Effector CD8-positive, alpha-beta T cell (primary cell): Measurements from ENCODE around the gene MPRIP.
A peak's percentile ranks its signal among the peaks of the same experiment; 100 is the strongest.
"Not testable (repeated sequence)": the region's sequence is repeated elsewhere in the genome, so short reads cannot be mapped to it uniquely, and the experiment has no call there.

Experiments
- DNase-seq: peaks from one replicate; lab custom pipeline; 2025; lab: John Stamatoyannopoulos, UW

MPRIP gene

DNA sequence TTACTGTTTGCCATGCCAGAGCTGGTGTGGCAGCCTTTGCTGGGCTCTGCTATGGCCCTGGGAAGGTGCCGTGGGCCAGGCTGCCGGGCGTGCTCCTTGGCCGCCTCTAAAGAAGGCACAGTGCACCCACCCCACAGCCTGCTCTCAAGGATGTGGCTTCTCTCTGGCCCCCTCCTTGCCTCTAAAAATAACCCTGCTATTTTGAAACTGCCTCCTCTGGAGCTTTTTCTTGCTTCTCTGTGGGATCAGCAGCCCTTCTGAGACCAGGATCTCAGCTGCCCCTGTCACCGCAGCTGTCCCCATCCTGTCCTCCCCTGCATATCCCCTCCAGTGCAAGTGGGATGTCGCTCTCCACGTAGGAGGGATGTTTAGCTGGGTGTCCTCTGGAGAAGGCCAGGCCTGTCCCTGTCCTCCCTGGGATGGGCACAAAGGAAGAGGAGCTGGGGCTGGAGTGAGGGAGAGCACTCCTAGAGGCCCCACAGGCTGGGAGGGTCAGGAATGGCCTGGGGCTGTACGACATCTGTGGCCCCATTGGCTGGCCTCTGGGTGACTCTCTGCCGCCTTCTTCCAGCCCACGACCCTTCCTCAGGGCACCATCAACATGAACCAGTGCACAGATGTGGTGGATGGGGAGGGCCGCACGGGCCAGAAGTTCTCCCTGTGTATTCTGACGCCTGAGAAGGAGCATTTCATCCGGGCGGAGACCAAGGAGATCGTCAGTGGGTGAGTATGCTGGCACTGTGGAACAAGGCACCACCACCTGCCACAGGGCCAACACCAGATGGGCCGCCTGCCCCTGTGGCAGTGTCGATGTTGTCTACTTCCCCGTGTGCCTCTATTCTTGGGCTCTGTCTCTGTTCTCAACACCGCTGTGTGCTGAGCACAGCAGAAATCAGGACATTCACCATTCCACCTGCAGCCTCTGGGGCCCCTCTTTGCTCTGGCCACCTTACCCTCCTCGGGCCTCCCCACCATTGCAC lies 84.2 kb downstream of the MPRIP start:
- DNase-seq, result no peak

DNA sequence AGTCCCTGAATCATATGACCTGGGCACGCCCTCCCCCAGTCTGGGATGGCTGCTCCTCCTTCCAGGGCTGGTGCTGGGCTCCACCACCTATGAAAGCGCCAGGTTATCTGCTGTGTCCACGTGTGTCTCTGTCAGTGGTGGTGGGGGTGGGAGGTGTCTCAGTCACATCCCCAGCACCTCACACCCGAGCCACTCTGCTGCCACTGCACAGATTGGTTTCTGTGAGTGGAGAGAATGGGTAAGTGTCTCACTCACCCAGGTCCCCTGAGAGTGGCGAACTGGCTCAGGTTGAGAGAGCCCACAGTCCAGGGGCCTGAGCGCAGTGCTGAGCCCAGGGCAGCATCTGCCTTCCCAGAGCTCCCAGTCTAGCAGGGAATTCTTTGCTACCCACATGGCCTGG lies 84.9 kb downstream of the MPRIP start:
- DNase-seq, result no peak

DNA sequence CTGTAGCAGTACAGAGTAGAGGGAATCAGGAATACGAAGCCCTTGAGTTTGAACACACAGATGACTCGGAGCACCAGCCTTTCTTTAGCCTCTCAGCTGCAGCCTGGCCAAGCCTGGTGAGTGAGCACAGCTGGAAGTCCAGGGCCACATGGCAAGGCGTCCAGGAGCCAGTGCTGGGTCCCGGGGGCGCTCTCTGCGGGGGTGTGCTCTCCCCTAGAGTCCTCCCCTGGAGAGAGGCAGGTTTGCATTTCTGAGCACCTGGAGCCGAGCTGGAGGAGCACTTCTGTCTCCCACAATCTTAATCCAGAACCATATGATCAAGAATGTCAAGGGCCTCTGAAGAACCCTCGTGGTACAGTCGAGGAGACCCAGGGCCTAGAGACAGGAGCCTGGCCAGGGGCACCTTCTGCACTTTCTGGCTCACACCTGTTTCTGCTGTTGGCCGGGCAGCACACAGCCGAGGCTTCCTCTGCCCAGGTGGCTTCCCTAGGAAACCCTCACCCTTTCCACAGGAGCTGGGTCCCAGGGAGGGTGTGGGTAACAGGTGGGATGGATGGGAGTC lies 85.6 kb downstream of the MPRIP start:
- no peak for DNase-seq

DNA sequence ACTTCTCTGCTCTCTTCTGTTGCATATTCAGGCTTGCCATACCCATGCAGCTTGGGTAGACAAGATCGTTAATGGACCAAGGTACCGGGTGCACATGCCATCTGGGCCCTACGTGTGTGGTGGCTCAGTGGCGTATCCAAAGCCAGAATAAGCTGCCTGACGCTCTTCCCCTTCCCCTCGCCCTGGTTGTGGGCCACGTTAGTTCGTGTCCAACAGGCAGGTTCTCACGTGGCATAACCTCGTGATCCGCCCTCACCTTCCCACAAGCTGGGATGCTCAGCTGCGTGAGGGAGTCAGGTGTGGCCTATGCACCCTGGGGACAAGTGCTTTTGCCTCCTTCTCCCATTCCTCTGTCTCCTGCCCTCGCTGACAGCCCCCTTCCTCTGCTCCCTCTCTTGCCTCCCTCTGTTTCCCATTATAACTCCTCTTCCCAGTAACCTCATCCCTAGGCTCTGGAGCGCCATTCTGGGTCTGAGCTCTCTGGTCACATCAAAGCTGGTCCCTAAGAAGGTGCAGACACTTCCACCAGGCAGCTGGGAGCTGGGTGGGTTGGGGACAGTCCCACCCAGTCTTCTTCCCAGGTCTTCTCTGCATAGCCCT lies 86.3 kb downstream of the MPRIP start:
- DNase-seq, result no peak

DNA sequence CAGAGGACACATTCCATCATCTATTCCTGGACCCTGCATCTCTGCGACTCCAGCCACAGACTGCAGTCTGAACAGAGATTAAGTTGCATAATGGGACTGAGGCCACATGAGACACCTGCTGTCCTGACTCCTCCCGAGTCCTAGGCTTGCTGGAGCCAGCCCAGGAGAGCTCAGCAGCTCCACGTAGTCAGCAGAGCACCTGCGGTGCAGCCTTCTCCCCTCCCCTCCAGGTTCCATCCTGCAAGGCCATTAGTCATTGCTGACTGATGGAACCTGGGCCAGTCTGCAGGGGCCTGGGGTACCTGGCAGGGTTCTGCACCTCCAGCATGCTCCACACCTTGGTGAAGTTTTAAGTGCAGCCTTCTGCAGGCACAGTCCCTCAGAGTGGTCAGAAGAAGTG lies 87.2 kb downstream of the MPRIP start:
- no peak for DNase-seq

DNA sequence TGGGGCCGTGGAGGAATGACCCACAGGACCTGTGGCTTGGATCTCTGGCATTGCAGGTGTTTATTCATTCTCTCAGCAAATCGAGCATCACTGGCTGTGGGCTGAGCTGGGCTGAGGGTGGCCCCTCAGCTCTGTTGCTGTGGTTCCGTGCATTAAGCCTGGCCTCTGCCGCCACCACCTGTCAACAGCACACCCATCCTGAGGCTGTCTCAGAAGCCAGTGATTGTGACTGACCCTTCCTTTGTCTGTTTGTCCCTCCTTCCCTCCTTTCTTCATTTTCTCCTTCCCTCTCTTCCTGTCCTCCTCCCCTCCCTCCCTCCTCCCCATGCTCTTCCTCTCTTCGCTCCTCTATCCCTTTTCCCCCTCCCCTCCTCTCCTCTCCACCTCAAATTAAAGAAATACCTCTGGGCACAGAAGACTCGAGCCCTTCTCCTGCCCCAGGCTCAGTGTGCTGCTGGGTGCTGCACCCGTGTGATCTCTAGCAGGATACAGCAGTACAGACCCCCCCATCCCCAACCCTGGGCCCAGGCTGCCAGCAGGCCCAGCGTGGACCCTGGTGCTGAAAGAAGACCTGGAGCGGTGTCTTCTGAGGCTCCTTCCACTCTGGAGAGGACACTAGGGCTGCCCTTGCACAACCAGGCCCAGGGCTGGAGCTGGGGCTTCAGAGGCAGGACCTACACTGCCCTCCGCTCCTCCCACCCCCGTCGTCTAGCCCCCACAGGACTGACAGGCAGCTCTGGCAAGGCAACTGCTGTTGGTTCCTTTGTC lies 88.0 kb downstream of the MPRIP start:
- DNase-seq, result no peak

DNA sequence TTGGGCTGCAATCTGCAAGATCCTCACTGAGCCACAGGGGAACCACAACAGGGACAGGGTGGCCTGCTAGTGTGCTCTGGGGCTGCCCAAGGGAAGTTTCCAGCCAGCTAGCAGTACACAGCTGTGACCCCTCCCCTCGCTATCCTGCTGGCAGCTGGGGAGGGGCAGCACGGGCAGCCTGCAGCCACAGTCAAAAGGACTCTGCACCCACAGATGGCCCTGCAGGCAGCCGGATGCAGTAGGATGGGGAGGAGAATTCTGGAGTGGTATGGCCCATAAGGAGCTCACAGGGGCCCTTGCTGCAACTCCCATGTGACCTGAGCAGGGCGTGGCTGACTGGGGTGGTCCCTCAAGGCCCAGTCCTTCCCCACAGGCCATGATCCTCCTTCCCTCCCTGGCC lies 89.6 kb downstream of the MPRIP start:
- DNase-seq, result no peak

DNA sequence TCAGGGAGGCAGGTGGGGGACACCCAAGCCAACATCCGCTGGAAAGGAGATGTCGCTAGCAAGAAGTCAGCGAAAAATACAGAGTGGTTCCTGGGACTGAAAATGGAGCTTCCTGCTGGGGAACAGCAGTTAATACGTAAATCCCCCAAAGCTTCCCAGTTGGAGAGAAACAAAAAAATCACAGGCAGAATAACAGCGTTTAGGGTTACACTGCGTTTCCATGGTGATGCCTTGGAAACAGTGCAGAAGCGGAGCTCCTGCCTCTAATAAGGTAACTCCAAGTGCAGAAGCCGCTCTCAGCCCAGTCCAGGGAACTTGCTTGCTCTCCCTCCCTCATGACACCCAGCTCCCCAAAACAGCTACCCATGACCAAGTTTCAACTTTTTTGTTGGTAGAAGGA lies 90.5 kb downstream of the MPRIP start:
- DNase-seq, result no peak

DNA sequence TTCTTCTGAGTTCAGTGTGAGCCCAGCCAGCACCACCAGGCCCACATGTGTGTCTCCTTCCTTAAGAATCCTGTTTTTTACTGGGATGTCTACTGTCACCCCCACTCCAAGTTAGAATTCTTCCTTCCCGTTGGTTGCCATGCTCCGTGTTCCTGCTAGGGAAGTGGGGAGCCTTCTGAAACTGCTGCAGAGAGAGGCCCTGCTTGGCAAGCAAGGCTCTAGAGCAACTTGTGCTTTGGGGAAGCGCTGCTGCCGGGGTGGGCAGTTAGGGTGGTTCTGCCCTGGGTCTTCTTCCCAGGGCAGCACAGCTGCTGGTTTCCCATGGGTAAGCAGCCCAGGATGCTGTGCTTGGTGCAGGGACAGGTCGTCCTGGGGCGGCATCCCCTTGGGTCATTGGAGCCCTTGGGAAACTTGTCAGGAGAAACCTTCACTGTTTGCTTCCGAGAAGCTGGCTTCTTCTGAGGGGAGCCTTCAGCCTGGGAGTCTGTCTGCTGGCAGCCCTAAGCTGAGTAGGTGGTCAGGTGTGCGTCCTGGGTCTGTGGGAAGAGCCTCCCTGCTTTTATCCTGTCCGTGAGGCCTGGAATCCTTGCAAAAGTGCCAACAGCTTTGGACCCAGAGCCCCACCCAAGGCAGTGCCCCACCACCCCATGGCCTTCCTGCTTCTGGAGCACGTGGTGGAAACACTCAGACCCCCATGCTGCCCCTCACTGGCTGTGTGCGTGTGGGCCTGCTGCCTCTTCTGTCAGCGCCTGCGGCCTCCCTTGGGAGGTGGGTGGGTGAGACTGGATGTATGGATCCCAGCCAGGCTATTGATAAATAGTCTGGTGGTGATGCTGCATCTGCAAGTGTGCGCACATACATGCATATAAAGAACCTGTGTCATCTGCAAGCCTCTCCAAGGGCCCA lies 92.0 kb downstream of the MPRIP start:
- DNase-seq, result no peak

DNA sequence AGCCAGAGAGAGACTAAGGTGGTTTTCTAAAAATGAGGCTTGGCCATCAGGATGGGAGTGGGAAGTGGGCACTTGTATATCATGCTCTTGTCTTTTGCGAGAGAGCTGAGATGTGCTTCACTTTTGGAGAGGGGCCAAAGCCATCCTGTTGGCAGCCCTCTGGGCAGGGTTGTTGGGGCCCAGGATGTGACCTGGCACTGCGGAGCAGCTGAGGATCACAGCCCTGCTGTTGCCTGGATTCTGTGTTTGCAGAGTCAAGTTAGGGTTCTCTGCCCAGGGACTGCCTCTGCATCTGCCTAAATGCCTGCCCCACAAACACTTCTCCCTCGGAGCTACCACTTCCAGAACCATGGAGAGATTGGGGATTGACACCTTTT lies 92.7 kb downstream of the MPRIP start:
- no peak for DNase-seq

DNA sequence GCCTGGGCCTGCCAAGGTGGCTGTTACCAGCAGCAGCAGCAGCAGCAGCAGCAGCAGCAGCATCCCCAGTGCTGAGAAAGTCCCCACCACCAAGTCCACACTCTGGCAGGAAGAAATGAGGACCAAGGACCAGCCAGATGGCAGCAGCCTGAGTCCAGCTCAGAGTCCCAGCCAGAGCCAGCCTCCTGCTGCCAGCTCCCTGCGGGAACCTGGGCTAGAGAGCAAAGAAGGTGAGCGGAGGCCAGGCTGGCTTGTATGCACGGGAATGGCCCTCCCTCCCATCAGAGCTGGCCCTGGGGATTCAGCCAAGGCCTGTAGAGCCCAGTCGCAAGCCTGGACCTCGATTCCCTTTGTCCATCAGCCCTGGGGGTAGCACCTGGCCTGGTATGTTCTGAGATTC lies 94.0 kb downstream of the MPRIP start:
- DNase-seq, result not testable (repeated sequence)

DNA sequence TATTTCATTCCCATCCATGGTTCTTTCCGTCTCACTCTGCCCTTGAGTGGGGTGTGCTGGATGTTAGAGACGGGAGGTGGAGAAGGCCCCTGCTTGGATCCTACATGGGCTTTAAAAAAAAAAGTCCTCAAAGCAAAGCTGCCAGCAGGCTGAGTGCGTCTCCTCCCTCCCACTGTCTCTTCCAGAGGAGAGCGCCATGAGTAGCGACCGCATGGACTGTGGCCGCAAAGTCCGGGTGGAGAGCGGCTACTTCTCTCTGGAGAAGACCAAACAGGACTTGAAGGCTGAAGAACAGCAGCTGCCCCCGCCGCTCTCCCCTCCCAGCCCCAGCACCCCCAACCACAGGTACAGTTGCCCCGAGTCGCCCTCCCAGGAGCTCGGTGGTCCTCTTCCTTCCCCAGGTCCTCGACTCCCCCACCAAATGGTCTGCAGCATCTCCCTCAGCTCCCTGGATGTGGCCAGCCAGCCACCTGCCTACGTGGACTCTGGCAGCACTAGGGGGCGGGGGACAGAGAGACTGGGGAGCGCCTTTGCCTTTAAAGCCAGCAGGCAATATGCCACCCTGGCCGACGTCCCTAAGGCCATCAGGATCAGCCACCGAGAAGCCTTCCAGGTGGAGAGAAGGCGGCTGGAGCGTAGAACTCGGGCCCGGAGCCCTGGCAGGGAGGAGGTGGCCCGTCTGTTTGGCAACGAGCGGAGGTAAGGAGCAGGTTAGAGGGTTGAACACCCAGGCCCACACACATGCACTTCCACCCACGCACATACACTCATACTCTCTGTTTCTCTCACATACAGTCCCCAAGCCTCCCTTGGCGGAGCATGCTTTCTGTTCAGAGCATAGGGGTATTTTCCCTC lies 95.7 kb downstream of the MPRIP start:
- DNase-seq, result no peak

DNA sequence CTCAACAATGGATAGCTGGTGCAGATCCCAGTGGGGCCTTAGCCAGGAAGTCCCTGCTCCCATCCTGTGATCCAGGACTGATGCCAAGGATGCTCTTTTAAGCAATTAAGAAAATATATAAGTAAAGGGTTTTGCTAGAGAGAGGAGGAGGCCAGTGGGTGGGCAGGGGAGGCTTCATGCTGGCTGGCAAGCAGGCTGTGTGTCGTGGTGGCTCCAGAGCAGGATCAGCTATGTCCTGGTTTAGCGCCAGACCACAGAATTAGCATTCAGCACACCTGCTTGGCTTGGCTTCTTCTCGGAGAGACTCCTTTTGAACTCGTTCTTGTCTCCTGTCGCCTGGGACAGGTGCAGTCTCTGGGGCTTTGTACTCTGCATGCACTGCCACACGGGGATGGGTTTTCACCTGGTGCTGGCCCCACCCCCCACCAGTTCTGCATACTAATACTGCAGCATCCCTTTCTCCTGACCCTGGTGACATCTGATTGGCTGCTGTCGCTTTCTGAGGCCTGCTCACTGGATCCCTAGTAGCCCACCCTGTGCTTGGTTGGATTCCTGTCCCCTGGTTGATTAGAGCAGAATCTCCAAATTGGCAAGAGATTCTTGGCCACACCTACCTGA lies 97.8 kb downstream of the MPRIP start:
- no peak for DNase-seq

DNA sequence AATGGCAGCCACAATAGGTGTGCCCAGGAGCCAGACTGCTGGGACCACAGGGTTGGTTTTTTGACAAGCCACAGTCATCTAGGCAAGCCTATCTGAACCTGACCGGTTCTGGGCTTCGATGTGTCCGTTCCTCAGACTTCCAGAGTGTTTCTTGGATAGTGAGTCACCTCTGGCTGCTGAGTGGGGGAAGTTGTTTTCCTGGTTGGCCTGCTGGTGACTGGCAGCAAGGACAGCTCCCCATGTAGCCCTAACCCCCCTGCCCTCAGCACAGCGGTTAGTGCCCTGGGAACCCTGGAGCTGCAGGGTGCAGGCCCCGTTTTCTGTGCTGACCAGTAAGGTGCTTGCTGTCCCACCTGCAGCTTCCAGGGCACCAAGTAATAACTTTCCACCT lies 98.3 kb downstream of the MPRIP start:
- no peak for DNase-seq

DNA sequence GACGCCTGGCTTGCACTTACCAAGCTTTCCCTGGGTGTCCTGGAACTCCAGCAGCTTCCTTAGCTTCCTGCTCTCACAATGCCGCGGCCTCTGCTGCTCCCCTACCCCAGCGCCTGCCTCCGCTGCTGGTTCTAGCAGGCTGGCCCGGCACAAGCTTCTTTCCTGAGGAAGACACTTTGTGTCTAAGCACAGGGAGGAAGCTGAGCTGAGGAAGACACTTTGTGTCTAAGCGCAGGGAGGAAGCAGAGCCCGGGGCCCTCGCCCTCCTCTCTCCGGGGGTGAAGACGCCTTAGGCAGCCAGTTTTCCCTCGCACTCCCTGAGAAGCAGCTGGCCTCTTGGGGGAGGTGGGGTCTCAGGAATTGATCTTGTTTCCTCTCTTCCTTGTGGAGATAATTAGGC lies 99.0 kb downstream of the MPRIP start:
- DNase-seq, result no peak

DNA sequence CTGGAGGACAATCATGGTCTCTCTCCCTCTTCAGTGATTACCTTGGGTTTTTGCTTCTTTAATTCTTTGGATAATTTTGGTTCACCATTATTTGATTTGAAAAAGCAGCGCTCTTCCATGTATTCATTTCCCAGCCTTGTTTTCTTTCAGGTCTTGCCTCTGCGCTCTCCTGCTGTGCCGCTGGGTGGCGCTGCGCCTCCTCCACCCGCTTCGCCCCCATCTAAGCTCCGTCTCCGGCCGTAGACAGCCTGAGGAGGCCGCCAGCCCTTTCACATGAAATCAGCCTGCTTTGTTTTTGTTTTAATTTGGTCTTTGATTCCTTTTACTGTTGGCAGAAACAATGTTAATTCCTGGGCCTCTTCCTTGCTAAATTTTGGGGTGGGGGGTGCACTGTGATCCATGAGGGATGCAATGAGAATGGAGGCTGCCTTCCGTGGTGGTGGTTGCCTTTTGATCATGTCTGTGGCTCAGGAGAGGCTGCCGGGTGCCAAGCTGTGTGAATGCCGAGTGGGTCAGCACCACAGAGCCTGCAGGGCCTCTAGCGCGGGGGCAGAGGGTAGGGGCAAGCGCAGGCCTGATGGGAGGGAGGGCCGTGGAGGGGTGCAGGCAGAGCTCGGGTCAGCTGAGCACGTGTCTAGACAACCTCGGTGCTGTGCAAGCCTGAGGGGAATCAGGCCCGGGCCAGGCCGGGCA lies 99.7 kb downstream of the MPRIP start:
- DNase-seq, result peak; percentile 6

DNA sequence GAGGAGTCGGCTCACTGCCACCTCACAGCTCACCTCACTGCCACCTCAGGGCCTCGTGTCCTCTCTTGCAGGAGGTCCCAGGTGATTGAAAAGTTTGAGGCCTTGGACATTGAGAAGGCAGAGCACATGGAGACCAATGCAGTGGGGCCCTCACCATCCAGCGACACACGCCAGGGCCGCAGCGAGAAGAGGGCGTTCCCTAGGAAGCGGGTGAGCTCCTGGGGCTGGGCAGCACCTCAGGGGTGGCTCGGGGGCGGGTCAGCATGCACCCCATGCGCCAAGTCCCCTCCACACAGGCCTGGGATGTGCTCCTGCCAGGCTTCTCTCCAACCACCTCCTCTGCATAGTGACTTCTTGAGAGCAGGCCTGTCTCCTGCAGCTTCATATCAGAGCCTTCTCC lies 100.3 kb downstream of the MPRIP start:
- DNase-seq, result no peak

DNA sequence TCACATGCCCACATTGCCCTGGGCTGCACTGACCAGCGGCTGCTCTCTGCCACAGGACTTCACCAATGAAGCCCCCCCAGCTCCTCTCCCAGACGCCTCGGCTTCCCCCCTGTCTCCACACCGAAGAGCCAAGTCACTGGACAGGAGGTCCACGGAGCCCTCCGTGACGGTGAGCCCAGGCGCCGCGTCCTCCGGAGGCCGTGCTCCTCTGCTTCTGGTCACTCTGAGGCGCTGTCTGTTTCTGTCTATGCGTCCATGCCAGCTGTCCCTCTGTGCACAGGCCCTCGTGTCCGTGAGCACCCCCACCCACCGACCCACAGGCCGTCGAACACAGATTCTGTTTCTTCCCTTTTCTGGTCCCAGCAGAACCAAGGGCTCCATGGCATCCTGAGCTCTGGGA lies 101.2 kb downstream of the MPRIP start:
- no peak for DNase-seq

DNA sequence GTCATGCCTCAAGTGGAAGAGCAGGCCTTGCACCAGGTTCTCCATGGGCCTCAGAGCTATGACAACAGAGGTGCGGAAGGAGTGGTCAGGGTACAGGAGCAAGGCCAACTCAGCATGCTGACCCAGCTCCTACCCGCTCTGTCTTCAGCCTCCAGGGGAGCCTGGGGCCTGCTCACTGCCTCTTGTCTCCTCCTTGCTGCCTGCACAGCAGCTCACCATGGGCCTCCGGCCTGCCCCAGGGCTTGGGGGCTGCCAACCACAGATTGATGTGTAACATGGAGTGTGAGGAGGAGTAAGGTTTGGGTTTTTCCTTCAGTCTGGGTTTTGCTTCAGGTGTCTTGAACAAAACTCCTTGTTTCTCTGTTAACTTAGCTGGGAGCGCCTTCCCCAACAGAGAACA lies 101.8 kb downstream of the MPRIP start:
- no peak for DNase-seq
